Epithelial cell of proximal tubule (primary cell): ENCODE data around the gene MFSD6L. TPM values are rescaled to one million over a fixed set of nuclear protein-coding genes. Genes with fewer than 3 reads are reported as not detected.

Experiments
- DNase-seq: peaks from one replicate; pipeline ENCODE4 v3.0.0-alpha.2; 2011; ENCODE audit warnings: low read depth
- H3K4me3 ChIP-seq: 2 replicates; pipeline ENCODE4 v1.5.1; 2011; ENCODE audit warnings: low read depth, mild to moderate bottlenecking, low read length
- CTCF ChIP-seq: conservative IDR thresholded peaks from 2 replicates; pipeline ENCODE4 v1.5.1; 2012; ENCODE audit warnings: low read depth, mild to moderate bottlenecking, low read length
- total RNA-seq: library from RNA; depleted of rRNA; stranded (reverse); fragments of >200 nt; gene quantifications from 2 replicates; pipeline ENCODE4 v1.2.3, GENCODE V29; 2015

The MFSD6L gene
- total RNA-seq, 1 donor from 2014 or later, result not detected

- no peak overlapping the region for H3K4me3 ChIP-seq
- no peak for TF ChIP-seq CTCF
- no peak for DNase-seq
These were observed 26.6 kb upstream of the MFSD6L start for GRCh38 chr17:8825802-8826201.

GRCh38 chr17:8823279-8823678, 24.1 kb upstream of the MFSD6L start:
- no peak for DNase-seq
- H3K4me3 ChIP-seq, result no peak overlapping the region
- TF ChIP-seq CTCF, result no peak

GRCh38 chr17:8822401-8823035, 23.4 kb upstream of the MFSD6L start:
- no peak for TF ChIP-seq CTCF
- no peak for DNase-seq
- H3K4me3 ChIP-seq, result no peak overlapping the region

GRCh38 chr17:8821446-8822105, 22.4 kb upstream of the MFSD6L start:
- DNase-seq, result no peak
- TF ChIP-seq CTCF, result no peak

GRCh38 chr17:8820311-8821010, 21.3 kb upstream of the MFSD6L start:
- no peak overlapping the region for H3K4me3 ChIP-seq
- no peak for DNase-seq
- TF ChIP-seq CTCF, result no peak

More at GRCh38 chr17:8821446-8822105, 22.4 kb upstream of the MFSD6L start:
- H3K4me3 ChIP-seq, result no peak overlapping the region

- TF ChIP-seq CTCF, result no peak
- no peak for DNase-seq
- H3K4me3 ChIP-seq, result no peak overlapping the region
These were observed 19.6 kb upstream of the MFSD6L start for GRCh38 chr17:8818654-8819330.
